Measurements from ENCODE around the gene C17orf78. TPM values are rescaled to one million over a fixed set of nuclear protein-coding genes. Genes with fewer than 3 reads are reported as not detected.
"Not testable (repeated sequence)": the region's sequence is repeated elsewhere in the genome, so short reads cannot be mapped to it uniquely, and the experiment has no call there.

Gene C17orf78
- polyA plus RNA-seq, 5 donors, result 0.14 to 0.31 (median 0.24) TPM; not detected in 1

DNA sequence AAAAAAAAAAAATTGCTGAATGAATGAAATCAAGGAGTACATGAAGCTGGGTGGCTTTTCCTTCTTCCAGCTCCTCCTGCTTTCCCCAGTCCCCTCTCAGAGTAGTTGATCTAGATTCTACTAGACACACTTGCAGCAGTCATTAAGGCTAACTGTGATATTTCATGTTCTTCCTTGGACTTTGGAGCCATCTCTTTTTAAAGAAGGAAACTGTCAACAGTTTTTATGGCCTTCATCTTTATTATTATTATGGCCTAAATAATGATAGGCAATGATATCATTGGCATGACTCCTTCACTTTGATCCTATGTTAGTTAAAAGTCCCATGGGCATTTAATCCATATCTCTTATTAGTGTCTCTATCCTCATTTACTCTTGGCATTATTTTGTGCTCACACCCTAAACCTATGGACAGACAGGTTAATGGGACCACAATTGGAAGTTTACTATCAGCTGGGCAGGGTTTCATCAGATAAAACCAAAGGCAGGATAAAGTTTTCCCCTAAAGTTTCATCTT lies 9.7 kb downstream of the C17orf78 start:
- DNase-seq, result no peak

DNA sequence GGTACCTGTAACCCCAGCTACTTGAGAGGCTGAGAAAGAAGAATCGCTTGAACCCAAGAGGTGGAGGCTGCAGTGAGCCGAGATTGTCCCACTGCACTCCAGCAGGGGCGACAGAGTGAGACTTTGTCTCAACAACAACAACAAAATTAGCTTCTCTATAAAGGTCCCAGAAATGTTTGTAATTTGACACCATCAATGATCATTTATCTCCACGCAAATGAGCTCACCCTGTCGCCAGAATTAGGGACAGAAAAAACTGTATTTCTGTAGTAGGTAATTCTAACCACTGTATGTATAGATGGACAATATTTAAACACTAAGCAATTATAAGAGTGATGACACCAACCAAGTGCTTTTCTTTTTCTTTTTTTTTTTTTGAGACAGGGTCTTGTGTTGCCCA lies 10.7 kb downstream of the C17orf78 start:
- DNase-seq, result no peak

DNA sequence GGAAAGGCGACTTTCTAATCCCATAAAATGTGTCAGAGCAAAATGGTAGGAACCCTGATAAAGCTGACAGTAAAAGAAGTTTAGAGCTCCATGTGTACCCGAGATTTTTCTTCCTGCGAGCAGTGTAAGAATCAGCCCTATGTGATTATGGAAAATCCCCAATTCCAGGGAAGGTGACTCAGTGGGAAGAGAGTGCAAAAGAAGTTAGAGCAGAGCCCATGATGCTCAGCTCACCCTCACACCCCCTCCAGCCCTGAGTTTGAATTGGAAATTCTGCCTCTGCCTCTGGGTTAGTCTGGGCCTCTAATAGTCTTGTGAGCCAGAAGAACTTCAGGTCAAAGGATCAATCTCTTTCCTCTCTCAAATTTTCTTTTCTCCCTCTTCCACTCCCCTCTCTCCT lies 12.5 kb downstream of the C17orf78 start:
- no peak for DNase-seq

DNA sequence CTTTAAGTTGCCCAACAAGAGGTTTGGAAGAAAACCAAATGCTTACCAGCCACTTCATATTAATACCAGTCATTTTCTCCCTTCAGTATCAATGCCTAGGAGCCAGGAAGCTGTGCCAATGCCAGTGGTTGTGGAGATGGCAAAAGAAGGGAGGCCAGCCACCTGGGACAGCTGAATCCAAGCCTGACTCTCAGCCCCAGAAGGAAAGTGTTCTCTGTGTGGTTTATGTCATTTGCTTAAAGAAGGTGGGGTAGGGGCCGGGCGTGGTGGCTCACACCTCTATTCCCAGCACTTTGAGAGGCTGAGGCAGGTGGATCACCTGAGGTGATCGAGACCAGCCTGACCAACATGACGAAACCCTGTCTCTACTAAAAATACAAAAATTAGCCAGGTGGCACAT lies 13.4 kb downstream of the C17orf78 start:
- no peak for DNase-seq

DNA sequence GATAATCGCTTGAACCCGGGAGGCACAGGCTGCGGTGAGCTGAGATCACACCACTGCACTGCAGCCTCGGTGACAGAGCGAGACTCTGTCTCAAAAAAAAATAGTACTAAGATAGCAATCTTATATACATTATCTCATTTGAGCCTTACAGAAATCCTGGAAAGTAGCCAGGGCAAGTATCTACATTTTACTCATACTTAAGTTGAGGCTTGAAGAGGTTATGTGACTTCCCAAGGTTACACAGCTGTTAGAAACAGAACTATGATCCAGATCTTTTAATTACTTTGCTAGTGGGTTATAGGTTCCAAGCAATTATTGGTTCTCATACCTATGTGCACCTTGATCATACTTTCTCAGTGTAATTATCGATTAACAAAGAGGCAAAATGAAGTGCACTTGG lies 15.4 kb downstream of the C17orf78 start:
- DNase-seq, result no peak

DNA sequence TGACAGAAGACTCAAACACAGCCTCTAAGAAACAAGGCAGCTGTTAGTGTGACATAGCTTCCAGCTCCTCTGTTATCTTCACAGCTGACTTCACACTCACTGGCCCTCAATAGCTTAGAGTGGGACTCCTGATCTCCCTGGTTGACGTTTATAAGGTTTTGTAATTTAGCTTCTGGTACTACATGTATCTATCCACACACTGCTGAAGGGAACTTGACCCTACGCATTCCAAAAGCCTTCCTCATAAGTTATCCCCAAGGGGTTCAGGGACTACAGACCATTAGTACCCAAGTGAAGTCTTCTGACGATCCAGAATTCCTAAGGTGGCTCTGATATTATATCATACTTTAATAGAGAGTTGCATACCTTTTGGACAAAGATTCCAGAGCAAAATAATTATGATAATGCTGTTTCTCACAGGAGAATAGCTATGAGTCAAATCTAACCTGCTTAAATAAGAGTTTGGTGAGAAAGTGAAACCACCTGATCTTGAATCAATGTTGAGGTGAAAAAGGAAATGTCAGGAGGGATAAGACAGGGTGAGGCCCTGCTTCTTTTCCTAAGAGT lies 16.3 kb downstream of the C17orf78 start:
- DNase-seq, result no peak

DNA sequence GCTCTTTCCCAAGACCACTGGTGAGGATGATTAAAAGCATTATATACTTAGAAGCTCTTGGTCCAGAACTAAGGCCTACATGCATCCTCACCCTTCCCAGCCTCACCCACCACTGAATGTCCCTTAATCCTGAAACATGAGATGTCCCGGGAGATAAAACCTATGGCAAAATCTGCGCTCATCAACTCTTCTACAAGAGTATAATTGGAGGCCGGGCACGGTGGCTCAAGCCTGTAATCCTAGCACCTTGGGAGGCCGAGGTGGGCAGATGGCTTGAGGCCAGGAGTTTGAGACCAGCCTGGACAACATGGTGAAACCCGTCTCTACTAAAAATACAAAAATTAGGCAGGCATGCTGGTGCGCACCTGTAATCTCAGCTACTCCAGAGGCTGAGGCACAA lies 17.6 kb downstream of the C17orf78 start:
- DNase-seq, result no peak

DNA sequence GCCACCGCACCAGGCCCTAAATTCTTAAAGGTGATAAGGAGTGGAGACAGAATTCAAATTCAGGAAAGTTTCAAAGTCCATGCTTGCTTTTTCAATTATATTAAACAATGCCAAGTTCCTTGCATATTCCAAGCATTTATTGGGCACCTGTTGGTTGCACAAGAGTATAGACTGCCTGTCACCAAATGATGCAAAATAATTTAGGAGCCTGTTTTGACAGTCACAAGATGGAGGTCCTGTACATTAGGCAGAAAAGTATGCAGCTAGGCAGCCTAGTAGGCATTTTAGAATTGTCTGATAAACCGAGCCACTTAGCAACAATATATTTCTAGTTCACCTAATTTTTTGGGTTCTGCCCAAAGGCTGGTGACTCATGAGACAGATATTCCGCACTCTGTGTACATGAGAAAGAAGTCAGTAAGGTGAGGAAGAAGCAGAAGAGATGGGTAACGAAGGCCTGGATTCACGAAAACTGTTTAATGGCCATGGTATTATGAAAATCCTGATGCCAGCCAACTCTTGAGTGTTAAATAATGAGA lies 23.5 kb downstream of the C17orf78 start:
- DNase-seq, result no peak

DNA sequence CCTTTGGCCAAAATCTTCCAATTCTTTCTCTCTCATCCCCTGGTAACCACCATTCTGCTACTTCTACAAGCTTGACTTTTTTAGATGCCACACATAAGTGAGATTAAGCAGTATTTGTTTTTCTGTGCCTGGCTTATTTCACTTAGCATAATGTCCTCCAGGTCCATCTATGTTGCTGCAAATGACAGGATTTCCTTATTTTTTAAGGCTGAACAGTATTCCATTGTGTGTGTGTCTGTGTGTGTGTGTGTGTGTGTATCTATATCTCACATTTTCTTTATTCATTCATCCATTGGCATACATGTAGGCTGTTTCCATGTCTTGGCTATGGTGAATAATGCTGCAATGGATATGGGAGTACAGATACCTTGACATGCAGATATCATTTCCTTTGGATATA lies 24.7 kb downstream of the C17orf78 start:
- DNase-seq, result no peak

DNA sequence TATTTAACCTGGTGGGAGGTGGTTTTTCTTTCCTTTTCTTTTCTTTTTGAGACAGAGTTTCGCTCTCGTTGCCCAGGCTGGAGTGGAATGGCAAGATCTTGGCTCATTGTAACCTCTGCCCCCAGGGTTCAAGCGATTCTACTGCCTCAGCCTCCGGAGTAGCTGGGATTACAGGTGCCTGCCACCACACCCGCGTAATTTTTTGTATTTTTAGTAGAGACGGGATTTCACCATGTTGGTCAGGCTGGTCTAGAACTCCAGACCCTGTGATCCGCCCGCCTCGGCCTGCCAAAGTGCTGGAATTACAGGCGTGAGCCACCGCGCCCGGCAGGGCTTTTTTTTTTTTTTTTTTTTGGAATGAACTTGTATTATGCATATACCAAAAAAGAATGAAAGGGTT lies 29.7 kb downstream of the C17orf78 start:
- not testable (repeated sequence) for DNase-seq

DNA sequence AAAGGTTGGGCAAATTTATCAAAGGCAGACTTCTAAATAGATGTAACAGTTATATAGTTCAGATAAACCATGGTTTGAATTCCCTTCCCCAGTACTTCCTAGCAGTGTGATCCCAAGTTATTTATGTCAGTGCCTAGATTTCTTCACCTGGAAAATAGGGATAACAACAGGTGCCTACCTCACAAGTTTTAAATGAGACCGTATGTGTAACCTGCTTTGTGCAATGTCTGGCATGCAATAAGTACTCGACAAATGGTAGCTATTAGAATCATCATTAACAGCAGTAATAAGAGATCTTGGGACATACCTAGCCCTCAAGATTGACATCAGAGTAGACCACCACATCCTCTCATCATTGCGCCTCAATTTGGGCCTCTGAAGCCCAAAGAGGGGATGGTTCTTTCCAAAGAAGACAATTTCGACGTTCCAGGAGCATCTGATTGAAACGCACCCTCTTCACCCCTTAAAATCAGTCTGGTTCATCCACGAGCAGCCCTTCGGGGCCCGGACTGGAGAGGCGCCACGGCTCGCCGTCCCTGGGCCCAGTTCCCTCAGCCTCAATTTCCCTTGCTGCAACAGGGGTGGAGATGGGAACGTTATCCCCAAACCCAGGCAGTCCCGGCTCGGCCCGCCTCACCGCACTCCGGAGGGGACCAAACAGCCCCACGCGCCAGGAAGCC lies 30.3 kb downstream of the C17orf78 start:
- DNase-seq, result peak in 1 of 2 donors; percentile 14

DNA sequence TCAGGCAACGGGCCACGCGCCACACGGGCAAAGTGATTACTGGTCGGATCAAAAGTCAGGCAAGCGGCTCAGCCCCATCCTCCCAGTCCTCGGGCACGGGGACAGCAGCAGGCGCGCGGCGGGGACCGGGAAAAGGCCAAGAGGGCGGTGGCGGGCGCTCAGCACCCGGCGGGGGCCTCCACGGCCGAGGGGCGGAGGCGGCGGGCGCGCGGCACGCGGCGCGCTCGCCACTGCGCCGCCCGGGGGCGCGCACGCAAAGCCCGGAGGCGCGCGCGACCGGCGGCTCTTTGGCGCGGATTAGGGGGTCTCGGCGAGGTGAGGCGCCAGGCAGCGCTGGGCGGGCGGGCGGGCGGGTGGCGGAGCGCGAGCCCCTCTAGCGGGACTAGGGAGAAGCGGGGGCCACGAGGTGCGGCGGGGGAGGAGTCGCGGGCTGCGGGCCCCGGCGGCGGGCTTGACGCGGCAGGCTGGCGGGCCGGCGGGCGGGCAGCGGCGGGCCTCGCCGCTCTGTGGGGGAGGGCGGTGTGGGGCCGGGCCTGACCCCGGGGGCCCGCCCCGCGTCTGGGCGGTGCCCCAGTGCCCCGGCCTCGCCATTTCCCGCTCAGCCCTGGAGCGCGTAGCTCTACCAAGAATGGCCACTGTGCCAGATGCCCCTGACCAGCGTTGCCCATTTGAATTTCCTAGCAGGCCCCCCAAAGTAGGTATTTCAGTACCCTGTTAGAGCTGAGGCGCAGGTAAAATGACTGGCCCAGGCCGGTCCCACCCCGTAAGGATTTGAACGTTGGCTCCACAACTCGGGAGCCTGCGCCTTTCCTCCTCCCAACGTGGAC lies 31.1 kb downstream of the C17orf78 start, which contains the start of the genes ACACA and TADA2A:
TSS of gene ACACA (minus strand) at position 202 of the 827 bp plus-strand sequence. CDS start 537 bp downstream, outside the sequence.
TSS of gene TADA2A (plus strand) at position 252 of the 827 bp plus-strand sequence. CDS start 4,480 bp downstream, outside the sequence.
- DNase-seq, result peak; percentile 66 to 75

DNA sequence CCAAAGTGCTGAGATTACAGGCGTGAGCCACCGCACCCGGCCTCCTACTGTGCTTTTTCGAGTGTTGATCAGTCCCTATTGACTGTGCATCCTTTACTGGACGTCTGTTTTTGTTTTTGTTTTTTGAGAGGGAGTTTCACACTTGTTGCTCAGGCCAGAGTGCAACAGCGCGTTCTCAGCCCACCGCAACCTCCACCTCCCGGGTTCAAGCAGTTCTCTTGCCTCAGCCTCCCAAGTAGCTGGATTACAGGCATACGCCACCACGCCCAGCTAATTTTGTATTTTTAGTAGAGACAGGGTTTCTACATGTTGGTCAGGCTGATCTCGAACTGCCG lies 32.3 kb downstream of the C17orf78 start:
- DNase-seq, result not testable (repeated sequence)

DNA sequence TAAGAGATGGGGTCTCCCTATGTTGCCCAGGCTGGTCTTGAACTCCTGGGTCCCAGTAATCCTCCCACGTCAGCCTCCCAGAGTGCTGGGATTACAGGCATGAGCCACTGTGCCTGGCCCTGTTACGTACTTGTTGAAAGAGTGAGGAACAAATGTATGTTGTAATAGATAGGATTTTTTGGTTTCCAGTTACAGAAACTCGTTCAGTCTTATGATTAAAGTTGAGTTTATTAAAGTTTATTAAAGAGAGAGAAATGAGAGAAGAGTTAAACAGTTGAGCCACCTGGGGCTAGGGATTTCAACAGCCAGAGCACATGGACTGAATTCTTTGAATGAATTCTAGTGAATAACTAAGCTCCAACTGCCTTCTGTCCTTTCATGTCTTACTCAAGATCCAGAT lies 34.6 kb downstream of the C17orf78 start:
- DNase-seq, result no peak

DNA sequence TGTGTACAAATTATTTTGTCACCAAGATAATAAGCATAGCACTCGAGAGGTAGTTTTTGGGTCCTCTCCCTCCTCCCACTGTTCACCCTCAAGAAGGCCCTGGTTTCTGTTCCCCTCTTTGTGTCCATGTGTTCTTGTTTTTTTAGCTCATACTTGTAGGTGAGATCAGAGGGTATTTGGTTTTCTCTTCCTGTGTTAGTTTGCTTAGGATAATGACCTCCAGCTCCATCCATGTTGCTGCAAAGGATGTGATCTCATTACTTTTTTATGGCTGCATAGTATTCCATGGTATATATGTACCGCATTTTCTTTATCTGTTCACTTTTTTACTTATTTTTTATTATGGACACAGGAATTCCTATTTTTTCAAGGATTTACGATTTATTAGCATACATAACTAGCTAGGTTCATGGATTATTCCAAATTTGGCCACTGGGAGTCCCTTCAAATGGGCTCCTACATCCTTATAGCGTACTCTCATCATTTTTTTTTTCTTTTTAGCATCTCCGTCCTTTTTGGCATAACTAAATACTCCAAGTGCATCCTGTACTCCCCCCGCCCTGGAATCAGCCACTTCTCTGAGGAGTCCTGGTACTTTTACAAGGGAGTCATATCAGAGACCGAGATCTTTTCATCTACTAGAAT lies 38.2 kb downstream of the C17orf78 start:
- DNase-seq, result no peak

DNA sequence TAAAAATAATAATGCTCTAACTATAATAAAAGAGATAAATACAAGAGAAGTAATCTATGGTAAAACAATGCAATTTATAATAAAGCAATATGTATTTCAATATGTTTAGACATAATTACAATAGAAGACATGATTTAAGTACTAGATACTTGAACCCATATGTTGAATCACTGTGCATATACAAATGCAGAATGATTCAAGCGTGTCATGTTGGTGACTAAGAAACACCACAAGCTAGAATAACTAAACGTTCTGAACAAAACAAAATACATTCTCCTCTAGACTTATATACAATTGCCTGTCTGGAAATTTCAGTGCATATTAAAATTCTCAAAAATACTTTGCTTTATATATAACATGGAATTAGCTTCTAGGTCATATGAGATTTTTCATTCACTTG lies 42.1 kb downstream of the C17orf78 start:
- DNase-seq, result no peak

DNA sequence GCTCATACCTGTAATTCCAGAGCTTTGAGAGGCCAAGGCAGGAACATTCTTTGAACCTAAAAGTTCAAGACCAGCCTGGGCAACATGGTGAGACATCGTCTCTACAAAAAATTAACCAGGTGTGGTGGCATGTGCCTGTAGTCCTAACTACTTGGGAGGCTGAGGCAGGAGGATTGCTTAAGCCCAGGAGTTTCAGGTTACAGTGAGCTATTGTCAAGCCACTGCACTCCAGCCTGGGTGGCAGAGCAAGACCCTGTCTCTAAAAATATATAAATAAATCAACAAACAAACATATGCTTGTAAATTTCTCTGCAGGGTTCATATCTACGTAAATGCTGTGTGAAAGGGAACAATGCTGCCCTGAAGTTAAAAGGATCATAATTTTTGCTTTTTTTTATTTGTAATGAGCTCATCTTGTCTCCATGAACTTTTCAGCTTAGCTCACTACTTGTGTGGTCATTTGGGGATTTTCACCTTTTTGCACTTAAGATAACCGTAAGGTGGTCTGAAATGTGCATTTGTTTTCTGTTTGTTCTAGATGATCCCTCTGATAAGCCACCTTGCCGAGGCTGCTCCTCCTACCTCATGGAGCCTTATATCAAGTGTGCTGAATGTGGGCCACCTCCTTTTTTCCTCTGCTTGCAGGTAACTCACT lies 47.3 kb downstream of the C17orf78 start:
- no peak for DNase-seq

DNA sequence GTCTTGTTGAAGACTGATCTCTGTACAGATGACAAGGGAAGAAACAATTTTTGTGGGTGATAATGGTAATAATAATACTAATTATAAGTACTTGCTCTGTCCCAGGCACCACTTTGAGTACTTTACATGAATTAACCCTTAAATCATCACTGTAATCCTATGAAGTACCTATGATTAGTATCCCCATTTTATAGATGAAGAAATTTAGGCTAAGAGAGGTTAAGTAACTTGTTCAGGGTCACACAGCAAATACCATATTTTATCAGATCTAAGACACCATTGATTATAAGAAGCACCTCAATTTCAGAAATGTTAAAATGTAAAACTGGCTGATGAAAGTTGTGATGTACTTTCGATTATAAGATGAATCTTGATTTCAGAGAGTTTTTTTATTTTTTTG lies 49.5 kb downstream of the C17orf78 start:
- no peak for DNase-seq

DNA sequence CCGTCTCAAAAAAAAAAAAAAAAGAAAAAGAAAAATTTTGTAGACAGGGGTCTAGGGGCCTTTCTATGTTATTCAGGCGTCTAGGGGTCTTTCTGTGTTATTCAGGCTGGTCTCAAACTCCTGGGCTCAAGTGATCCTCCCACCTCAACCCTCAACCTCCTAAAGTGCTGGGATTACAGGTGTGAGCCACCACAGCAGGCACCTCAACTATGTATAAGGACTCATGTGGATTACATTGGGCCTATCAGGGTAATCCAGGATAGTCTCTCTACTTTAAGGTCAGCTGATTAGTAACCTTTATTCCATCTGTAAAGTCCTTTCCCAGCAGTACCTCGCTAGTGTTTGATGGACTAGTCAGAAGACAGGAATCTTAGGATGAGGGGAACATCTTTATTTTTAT lies 53.3 kb downstream of the C17orf78 start:
- DNase-seq, result no peak

DNA sequence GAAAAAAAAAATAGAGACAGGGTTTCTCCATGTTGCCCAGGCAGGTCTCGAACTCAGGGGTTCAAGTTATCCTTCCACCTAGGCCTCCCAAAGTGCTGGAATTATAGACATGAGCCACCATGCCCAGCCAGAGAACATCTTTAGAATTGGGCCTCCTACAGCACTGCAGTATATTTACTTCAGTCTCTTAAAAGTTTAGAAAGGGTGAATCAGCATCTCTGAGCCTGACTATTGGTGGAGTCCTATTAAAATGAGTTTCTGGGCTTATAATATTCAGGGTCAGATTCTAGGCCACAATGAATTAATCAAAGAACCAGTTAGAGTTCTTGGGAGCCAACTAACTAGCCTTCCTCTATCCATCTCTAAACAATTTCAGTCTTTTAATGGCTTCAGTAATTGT lies 53.7 kb downstream of the C17orf78 start:
- DNase-seq, result no peak

DNA sequence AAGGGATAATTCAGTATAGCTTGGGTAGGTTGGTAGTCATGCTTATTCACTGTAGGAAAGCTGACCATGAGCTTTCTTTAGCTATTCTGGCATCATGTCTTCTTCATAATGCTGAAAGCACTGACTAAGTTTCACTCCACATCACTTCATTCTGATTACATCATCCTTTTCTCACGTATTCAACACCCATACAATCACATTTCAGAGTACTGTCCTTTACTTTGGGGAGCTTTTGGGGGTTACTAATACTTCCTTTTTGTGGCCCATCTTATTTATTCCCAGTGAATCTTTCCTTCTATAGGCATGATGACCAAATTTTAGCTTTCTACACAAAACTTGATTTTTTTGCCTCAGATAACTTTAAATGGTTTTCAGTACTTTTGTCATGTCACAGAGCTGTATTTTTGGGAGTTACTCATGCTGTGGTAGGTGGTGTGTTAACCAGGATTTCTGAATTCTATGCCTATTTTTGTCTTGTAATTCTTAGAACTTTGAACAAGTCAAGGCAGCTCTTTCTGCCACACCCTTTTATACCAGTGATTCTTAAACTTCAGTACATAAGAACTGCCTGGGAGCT lies 54.4 kb downstream of the C17orf78 start:
- DNase-seq, result no peak

All from right lung (tissue), 5 donors.